Fibroblast of lung (primary cell): ENCODE measurements around the gene PPP4R4. TPM values are rescaled to one million over a fixed set of nuclear protein-coding genes. Genes with fewer than 3 reads are reported as not detected.

Source experiments
- DNase-seq, 2 donors: peaks; one replicate each; pipeline versions ENCODE4 v3.0.0 to v3.0.0-alpha.2; 2010; ENCODE audit warnings: low read depth in 2 of 2
- H2AFZ ChIP-seq: 2 replicates; pipeline ENCODE4 v1.5.1; 2012; ENCODE audit warnings: low read length, control low read depth, inconsistent platforms
- H3K27ac ChIP-seq: 2 replicates; pipeline ENCODE4 v1.5.1; 2011; ENCODE audit warnings: low read length, control low read depth; ENCODE audit not compliant: insufficient read depth
- H3K27me3 ChIP-seq: 2 replicates; pipeline ENCODE4 v1.5.1; 2011; ENCODE audit warnings: mild to moderate bottlenecking, low read length; ENCODE audit not compliant: control insufficient read depth, insufficient read depth
- H3K36me3 ChIP-seq: 2 replicates; pipeline ENCODE4 v1.5.1; 2011; ENCODE audit warnings: low read length; ENCODE audit not compliant: control insufficient read depth, insufficient read depth
- H3K4me1 ChIP-seq: 2 replicates; pipeline ENCODE4 v1.5.1; 2011; ENCODE audit warnings: low read length; ENCODE audit not compliant: control insufficient read depth, insufficient read depth; ENCODE audit errors: extremely low read depth
- H3K4me2 ChIP-seq: 2 replicates; pipeline ENCODE4 v1.5.1; 2011; ENCODE audit warnings: low read length, control low read depth; ENCODE audit not compliant: insufficient read depth; ENCODE audit errors: extremely low read depth
- H3K4me3 ChIP-seq, 4 experiments: fragments of 200-600 bp in 1 of 4; sonication (generic) in 1 of 4; replicated peaks in 1 of 4; 2 replicates each; pipeline ENCODE4 v1.5.1; 2011 to 2016; ENCODE audit warnings: low read length in 4 of 4, low read depth in 3 of 4, mild to moderate bottlenecking in 3 of 4, control low read depth in 2 of 4, inconsistent platforms in 1 of 4, mixed read lengths in 1 of 4; ENCODE audit not compliant: insufficient read depth in 1 of 4; ENCODE audit errors: control extremely low read depth in 1 of 4
- H3K79me2 ChIP-seq: 2 replicates; pipeline ENCODE4 v1.5.1; 2012; ENCODE audit warnings: mild to moderate bottlenecking, low read length, inconsistent platforms; ENCODE audit not compliant: control insufficient read depth, insufficient read depth
- H3K9ac ChIP-seq: 2 replicates; pipeline ENCODE4 v1.5.1; 2011; ENCODE audit warnings: mild to moderate bottlenecking, low read length, control low read depth; ENCODE audit not compliant: insufficient read depth
- H3K9me3 ChIP-seq: 2 replicates; pipeline ENCODE4 v1.5.1; 2012; ENCODE audit warnings: low read depth, low read length; ENCODE audit not compliant: control insufficient read depth, insufficient read depth
- H4K20me1 ChIP-seq: 2 replicates; pipeline ENCODE4 v1.5.1; 2011; ENCODE audit warnings: low read length; ENCODE audit not compliant: control insufficient read depth, insufficient read depth; ENCODE audit errors: extremely low read depth
- CTCF ChIP-seq, 2 donors: IDR thresholded peaks in 1 of 2; conservative IDR thresholded peaks in 1 of 2; 1 replicate in 1 of 2; 2 replicates in 1 of 2; pipeline ENCODE4 v1.5.1; 2011 to 2012; ENCODE audit warnings: low read length in 2 of 2, control low read depth in 1 of 2, inconsistent platforms in 1 of 2, low read depth in 1 of 2, mild to moderate bottlenecking in 1 of 2
- EZH2 ChIP-seq: IDR thresholded peaks from 2 replicates; pipeline ENCODE4 v1.5.1; 2012; ENCODE audit warnings: low read length, control low read depth, mild to moderate bottlenecking; ENCODE audit errors: missing control alignments
- polyA plus RNA-seq, 2 donors: library from polyadenylated mRNA; depleted of rRNA in 1 of 2; stranded (reverse) in 1 of 2; unstranded in 1 of 2; fragments of >200 nt; gene quantifications; 2 replicates each; pipeline ENCODE4 v1.2.1, GENCODE V29; 2011 to 2012; ENCODE audit warnings: missing spikeins in 1 of 2
- total RNA-seq: library from RNA; depleted of rRNA; stranded (reverse); fragments of >200 nt; gene quantifications from 2 replicates; pipeline ENCODE4 v1.2.1, GENCODE V29; 2014

The PPP4R4 gene
- total and polyA plus RNA-seq, 2 donors (not counting 1 experiment from before 2014, with no cell fraction given), result 0.35 to 0.99 TPM

- TF ChIP-seq EZH2 (no peak), CTCF (conservative IDR thresholded peaks at IDR 0.05 in 1 of 2, IDR thresholded peaks at IDR 0.05 in 1 of 2; ENCODE audit: low read depth in 1 of 2, low read length in 2 of 2) (no peak)
- Histone ChIP-seq H4K20me1 (no peaks in the 10 kb centered on the region), H3K4me1 (no peaks in the 10 kb centered on the region), H3K27me3 (no peaks in the 10 kb centered on the region), H3K79me2 (no peaks in the 10 kb centered on the region), H2AFZ (no peak overlapping the region), H3K4me3 (no peak overlapping the region), H3K9me3 (no peaks in the 10 kb centered on the region), H3K9ac (no peak overlapping the region), H3K27ac (no peak overlapping the region), H3K36me3 (no peaks in the 10 kb centered on the region), H3K4me2 (no peak overlapping the region)
- DNase-seq, result no peak
Measured at GRCh38 chr14:94291906-94292525, 117.9 kb downstream of the PPP4R4 start.

GRCh38 chr14:94292526-94292871 is 118.4 kb downstream of the PPP4R4 start:
- Histone ChIP-seq H3K4me3 (no peak overlapping the region), H2AFZ (no peak overlapping the region), H3K9me3 (no peaks in the 10 kb centered on the region), H3K36me3 (no peaks in the 10 kb centered on the region), H4K20me1 (no peaks in the 10 kb centered on the region), H3K4me2 (no peak overlapping the region), H3K27ac (no peak overlapping the region), H3K79me2 (no peaks in the 10 kb centered on the region), H3K9ac (no peak overlapping the region), H3K4me1 (no peaks in the 10 kb centered on the region), H3K27me3 (no peaks in the 10 kb centered on the region)
- DNase-seq, result no peak
- TF ChIP-seq EZH2, result no peak
- no peak for TF ChIP-seq CTCF (conservative IDR thresholded peaks at IDR 0.05 in 1 of 2, IDR thresholded peaks at IDR 0.05 in 1 of 2; ENCODE audit: low read depth in 1 of 2, low read length in 2 of 2)

- Histone ChIP-seq H3K9ac (no peak within 1 kb of the TSS), H3K4me1 (no peaks in the 10 kb centered on the region), H3K36me3 (no peaks in the 10 kb centered on the region), H3K4me2 (no peak within 1 kb of the TSS), H3K79me2 (no peaks in the 10 kb centered on the region), H3K27me3 (no peaks in the 10 kb centered on the region), H3K4me3 (no peak within 1 kb of the TSS), H2AFZ (no peak within 1 kb of the TSS), H3K27ac (no peak within 1 kb of the TSS), H3K9me3 (no peaks in the 10 kb centered on the region), H4K20me1 (no peaks in the 10 kb centered on the region)
- no peak for DNase-seq
- TF ChIP-seq EZH2, result no peak
Measured at GRCh38 chr14:94292872-94293577, 118.9 kb downstream of the PPP4R4 start, which contains the start of gene SERPINA10. TSS of gene SERPINA10 (minus strand) at chr14:94293268. CDS start at chr14:94290593, 2,675 bp downstream.
